ENCODE results near the gene CEACAM16.

CEACAM16 gene

GRCh38 chr19:44728178-44728577, 29.2 kb downstream of the CEACAM16 start:
- DNase-seq, result no peak

- no peak for DNase-seq
Measured at GRCh38 chr19:44729516-44730033, 30.6 kb downstream of the CEACAM16 start.

GRCh38 chr19:44731081-44731480, 32.1 kb downstream of the CEACAM16 start:
- DNase-seq, result no peak

- no peak for DNase-seq
Measured at GRCh38 chr19:44731622-44732021, 32.7 kb downstream of the CEACAM16 start.

GRCh38 chr19:44732235-44733014, 33.5 kb downstream of the CEACAM16 start:
- DNase-seq, result no peak

GRCh38 chr19:44734357-44734756, 35.4 kb downstream of the CEACAM16 start:
- no peak for DNase-seq

GRCh38 chr19:44735011-44735410, 36.1 kb downstream of the CEACAM16 start:
- DNase-seq, result no peak

- DNase-seq, result no peak
Measured at GRCh38 chr19:44737238-44738071, 38.5 kb downstream of the CEACAM16 start.

- no peak for DNase-seq
Measured at GRCh38 chr19:44738136-44738535, 39.2 kb downstream of the CEACAM16 start.

- no peak for DNase-seq
Measured at GRCh38 chr19:44738603-44739558, 39.9 kb downstream of the CEACAM16 start.

GRCh38 chr19:44740351-44740824, 41.4 kb downstream of the CEACAM16 start:
- DNase-seq, result no peak

GRCh38 chr19:44741258-44741731, 42.3 kb downstream of the CEACAM16 start:
- DNase-seq, result no peak

GRCh38 chr19:44741841-44742329, 42.9 kb downstream of the CEACAM16 start:
- DNase-seq, result peak; percentile 91

GRCh38 chr19:44742330-44743061, 43.5 kb downstream of the CEACAM16 start:
- DNase-seq, result no peak

GRCh38 chr19:44744871-44745332, 46.0 kb downstream of the CEACAM16 start:
- no peak for DNase-seq

- DNase-seq, result no peak
Measured at GRCh38 chr19:44745341-44745831, 46.4 kb downstream of the CEACAM16 start.

GRCh38 chr19:44745887-44746600, 47.1 kb downstream of the CEACAM16 start:
- DNase-seq, result no peak

- no peak for DNase-seq
Measured at GRCh38 chr19:44746616-44746945, 47.6 kb downstream of the CEACAM16 start.

GRCh38 chr19:44746946-44747738, 48.2 kb downstream of the CEACAM16 start:
- peak; percentile 93 for DNase-seq

Data from islet precursor cell (in vitro differentiated cells).